Right renal cortex interstitium (tissue), 3 donors: ENCODE results near the gene HIVEP1. TPM values are rescaled to one million over a fixed set of nuclear protein-coding genes. Genes with fewer than 3 reads are reported as not detected.
"Not testable (repeated sequence)": the region's sequence is repeated elsewhere in the genome, so short reads cannot be mapped to it uniquely, and the experiment has no call there.

Source experiments
- DNase-seq, 3 donors: peaks; one replicate each; pipeline ENCODE4 v3.0.0-alpha.2; 2013; ENCODE audit warnings: low read depth in 3 of 3, low spot score in 2 of 3
- polyA plus RNA-seq, 3 donors: library from polyadenylated mRNA; unstranded; fragments of 120-200 nt; gene quantifications; one replicate each; pipeline ENCODE4 v1.2.1, GENCODE V29; 2013; ENCODE audit not compliant: insufficient read length in 3 of 3

Gene HIVEP1
- polyA plus RNA-seq, 3 donors: 21.0 to 23.4 (median 21.9) TPM

DNA sequence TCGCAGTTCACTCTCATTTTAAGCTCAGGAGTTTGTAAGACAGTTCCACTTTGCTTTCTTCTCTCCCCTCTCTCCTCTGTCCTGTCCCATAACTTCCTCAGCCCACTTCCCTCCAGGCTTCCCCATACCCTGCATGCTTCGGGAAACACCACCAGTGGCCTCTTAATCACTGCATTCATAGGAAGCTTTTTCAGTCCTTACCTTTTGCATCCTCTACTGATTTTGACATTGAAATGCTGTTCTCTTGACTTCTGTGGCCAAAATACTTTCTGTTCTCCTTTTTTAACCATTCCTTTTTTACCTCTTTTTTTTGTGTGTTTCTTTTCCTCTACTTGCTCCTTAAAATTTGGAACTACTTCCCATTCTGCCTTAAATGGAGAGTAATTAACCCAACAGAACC is 69.7 kb downstream of the HIVEP1 start:
- no peak for DNase-seq

DNA sequence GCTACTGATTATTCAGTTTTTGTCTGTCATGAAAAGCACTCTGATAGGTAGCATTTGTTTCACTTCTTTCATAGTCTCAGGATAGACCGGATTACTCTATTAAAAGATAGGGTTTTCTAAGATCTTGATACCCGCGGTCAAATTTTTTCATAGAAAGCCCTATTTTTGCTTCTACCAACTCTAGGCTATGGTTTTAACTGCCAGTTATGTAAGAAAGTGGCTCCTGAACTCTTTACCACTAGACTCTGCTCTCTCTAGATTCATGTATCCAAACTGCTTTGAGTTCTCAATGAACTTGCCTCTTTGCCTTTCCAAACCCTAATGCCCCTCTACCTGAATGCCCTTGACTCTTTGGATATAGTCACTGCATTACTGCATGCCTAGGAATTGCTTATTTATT is 70.3 kb downstream of the HIVEP1 start:
- no peak for DNase-seq

DNA sequence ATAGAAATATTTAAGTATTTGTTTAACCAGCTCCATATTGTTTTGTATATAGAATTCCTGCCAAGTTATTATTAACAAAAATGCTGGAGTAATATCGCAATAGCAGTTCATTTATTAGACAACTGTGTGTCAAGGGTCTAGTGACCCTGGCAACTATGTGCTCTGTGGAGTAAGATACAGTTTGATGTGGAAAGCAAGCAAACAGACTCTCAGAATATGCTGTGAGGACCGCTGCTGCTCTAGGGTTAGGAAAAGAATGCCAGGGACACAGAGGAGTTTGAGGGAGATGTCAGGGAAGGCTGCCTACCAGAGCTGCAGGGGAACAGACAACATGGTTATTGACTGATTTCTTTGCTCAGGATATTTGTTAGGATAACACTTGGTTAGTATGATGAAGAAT is 71.2 kb downstream of the HIVEP1 start:
- no peak for DNase-seq

DNA sequence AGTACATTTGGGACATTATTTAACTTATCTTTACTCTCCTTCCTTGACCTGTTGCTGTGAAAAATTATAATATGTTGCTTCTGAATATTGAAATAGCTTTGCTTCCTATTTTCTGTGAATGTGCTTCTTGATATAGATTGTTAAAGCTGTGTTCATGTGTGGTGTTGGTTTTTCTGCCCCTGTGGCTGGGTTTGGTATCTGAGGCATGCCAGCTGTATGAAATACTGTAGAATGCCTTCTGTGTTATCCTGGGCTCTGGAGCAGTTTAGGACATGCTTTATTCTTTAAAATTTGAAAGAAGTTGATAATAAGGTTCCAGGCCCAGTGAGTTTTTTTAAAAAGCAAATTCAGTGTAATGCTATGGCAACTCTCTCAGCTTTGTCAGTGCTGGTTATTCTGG is 71.7 kb downstream of the HIVEP1 start:
- no peak for DNase-seq

DNA sequence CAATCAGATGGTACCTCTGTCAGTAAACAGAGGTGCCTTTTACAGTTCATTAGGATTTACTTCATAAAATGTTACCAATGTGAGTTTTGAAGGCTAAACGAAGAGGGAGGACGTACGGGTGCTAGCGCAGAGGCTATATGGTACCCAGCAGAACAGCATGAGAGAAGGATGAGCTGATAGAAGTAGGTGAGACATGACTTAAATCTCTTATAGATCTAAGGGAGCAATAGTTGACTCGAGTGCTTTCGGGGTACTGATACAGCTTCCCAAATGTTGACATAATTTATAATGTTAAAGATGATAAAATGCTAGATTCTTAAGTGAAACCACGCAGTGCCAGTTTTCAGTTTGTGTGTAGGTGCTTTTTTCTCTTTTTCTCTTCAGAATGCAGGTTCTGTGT is 72.6 kb downstream of the HIVEP1 start:
- DNase-seq: no peak

DNA sequence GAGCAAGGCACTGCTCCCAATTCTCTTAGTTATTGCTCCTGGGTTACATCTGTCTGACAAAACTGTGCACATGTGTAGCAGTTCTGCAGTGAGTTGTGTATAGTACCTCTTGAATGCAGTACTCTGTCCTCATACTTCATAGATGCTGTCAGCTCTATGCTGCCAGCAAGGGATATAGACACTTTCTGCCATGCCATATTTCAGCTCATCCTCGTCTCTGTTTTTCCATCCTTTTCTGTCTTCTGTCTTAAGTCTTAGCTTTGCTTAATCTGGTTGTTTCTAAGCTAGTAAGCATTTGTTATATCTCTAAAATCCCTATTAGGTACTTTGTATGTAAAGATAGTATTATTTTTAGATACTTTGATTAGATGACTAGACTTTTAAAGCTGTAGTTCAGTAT is 76.4 kb downstream of the HIVEP1 start:
- no peak for DNase-seq

DNA sequence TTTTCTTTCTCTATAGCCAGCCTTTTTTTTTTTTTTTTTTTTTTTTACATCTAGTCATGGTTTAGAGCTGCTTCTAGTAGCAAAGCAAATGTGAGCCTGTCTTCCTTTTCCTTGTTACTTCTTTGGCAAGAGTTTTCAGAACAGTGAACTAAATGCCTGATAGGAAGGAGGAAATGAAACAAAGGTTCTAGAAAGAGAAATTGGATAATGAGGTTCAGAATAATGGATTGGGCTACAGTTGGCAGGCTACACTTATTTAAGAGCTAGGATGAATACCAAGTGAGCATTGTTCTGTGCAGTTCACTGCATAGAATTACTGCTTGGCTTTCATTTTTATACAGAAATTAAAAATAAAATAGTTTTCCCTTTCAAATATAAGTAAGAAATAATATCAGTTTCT is 78.6 kb downstream of the HIVEP1 start:
- no peak for DNase-seq

DNA sequence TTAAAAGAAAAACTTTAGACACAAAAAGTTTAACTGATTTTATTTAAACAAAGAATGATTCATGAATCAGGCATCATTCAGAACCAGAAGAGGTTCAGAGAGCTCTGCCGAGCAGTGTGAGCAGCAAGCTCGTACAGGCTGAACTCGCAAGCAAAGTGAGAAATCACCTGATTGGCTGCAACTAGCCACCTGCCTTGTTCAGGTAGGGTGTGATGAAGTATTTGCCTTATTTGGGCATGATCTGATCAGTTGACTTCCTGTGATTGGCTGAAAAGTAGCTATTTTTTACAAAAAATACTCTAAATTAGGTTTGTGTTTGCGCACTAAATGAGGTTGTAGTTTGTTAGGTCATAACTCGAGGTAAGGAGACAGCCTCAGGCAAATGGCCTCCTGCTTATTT is 80.7 kb downstream of the HIVEP1 start:
- DNase-seq: no peak

DNA sequence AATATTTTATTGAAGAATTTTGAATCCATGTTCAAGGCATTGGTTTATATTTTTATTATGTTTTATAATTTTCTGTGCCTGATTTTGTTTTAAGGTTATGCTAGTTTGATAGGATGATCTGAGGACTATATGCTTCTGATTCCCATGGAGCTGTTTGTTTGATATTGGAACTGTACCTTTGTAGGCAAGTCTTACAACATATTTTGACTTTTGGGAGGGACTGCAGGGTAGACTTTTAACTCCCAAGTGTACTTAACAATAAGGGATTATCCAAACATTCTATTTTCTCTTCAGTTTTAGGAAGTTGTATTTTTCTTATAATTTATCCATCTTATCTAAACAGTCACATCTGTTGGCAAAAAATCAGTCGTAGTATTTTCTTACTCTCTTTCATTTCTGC is 82.6 kb downstream of the HIVEP1 start:
- DNase-seq: no peak

DNA sequence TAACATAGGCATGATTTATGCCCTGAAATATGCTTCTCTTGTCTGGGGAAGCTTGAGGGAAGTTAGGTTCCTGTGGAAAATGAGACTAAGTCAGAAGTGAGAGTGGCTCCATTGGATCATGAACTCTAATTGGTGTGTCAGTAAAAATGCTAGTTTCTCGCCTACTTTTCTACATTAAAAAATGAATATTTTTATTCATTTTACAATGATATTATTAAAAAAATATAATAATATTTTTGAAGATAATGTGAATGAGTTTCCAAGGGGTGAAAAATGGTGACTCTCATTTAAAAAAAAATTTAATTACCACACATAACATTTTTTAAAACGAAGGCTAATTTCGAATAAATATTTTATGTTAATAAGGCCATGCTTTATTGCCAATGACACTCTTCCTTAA is 84.2 kb downstream of the HIVEP1 start:
- DNase-seq: no peak

DNA sequence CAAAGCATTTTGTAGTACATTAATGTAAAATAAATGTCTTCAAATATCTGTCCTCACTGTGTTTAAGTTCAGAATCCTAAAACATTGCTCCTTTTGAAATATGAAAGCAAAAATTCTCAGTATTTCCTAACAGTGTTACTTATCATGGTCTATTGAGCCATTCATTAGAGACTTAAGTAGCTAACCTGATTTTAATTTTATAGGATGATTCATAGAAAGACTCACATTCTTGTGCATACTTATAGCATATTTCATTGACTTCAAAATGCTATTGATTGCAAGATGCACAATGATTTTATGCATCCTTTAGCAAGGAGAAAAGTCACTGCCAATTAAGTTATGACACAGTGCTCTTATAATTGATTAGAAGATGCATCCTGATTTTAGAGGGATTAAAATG is 85.7 kb downstream of the HIVEP1 start:
- no peak for DNase-seq

DNA sequence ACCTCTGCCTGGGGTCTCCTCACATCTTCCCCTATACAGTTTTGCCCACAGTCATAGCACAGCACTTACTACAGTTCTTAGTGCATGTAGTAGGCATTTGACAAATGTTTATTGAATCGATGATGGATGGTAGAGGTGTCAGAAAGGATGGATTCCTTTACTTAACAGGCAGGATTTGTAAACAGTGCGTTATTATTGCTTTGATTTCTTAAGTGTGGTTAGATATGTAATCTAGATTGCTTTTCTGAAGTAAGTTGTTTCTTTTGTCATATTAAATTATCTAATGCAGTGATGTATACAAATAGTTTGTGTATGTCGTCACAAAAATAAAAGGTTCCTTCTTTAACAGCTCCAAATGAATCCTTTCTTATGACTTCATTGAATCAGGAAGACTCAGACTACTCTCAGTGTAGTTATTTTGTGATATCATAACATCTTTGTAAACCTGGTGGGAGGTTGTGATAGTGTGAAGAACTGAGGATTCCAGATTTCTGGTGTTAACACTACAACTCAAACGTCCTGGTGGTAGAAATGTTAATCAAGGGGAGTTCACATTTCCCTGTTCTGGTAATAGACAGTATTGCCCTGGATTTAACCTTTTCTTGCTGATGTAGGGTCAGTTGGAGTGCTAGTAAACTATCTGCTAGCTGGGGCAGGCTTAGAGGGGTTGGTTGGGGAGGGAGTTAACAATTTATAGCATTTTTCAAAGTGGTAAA is 87.7 kb downstream of the HIVEP1 start:
- no peak for DNase-seq

DNA sequence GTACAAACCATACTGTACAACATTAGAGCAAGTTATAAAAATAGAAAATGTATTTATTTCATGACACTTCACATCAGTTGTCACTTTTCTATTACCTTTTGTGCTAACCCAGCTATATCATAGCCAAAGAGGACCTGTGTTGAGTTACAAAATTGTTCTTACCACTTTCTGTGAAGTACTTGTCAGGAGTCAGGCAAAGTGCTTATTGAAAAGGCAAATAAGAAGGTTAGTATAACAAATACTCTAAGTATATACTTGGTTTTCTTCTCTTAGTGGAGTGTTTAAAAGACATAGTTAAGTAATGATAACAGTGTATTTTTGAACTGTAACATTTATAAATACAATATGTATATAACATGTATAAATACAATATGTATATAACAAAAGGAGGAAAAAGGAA is 88.9 kb downstream of the HIVEP1 start:
- DNase-seq: no peak

DNA sequence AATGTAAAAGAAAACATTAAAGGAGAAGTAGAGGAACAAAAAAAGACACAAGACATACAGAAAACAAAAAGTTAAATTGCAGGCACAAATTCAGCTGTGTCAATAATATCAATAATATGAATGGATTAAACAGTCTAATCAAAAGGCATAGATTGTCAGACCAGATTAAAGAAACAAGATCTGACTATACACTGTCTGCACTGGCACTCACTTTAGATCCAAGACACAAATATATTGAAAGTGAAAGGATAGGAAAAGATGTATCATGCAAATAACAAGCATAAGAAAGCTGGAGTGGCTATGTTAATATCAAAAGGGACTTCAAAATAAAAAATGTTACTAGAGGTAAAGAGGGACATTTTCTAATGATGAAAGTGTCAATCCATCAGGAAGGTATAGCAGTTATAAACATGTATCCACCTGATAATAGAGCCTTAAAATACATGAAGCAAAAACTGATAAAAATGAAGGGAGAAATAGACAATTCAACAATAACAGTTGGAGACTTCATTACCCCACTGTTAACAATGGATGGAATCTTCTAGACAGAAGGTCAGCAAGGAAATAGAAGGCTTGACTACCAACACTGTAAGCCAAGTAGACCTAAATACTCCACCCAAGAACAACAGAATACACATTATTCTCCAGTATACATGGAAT is 89.7 kb downstream of the HIVEP1 start:
- no peak for DNase-seq

DNA sequence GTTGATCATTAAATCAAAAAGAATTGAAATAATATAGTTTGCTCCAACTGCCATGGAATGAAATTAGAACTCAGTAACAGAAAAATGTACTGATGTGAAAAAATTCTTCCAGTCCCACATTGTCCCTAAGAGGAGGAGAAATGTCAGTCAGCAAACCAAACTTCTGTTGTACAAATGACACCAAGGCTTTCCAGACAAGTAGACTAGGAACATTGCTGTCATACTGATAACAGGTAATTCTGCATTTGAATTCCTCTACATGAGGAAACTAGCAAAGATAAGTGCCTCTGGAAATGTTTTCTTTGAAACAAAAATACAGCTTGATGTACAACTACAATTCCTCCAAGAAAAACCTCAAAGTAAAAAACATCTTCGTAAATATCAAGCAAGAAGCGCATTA is 90.2 kb downstream of the HIVEP1 start:
- DNase-seq: no peak

DNA sequence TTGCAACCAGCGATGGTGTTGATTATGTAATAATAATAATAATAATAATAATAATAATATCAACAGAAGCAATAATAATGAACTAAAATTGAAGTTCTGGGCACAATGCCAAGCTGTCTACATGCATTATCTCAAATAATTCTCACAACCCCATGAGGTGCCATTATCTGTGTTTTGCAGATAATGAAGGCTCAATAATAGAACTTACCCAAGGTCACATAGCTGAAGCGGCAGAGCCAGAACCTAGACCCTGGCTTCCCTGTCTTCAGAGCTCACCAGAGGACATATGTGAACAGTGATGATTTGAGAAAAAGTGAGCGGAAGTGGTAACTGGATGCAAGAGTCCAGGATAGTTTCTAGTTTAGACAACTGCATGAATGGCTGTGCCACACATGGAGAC is 91.0 kb downstream of the HIVEP1 start:
- DNase-seq: no peak

DNA sequence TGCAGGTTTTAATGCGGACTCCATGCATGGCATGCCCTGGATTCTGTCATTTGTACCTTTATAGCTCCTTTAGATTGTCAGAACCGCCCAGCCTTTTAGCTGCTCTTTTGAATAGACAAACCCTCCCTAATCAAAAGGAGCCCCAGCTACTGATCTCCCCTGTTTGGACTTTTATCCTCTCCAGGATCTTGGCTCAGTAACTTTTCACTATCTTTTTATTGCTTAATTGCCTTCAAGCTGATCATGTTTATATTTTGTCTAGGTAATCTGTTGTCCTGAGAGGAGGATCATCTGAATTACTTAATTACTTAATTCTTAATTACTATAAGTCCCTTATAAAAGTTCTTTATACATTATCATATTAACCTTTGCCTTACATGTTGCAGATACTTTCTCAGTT is 93.2 kb downstream of the HIVEP1 start:
- DNase-seq: no peak

DNA sequence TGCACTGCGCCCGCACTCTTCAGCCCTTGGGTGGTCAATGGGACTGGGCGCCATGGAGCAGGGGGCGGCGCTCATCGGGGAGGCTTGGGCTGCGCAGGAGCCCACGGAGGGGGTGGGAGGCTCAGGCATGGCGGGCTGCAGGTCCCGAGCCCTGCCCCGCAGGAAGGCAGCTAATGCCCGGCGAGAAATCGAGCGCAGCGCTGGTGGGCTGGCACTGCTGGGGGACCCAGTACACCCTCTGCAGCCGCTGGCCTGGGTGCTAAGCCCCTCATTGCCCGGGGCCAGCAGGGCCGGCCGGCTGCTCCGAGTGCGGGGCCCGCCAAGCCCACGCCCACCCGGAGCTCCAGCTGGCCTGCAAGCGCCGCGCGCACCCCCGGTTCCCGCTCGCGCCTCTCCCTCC is 96.3 kb downstream of the HIVEP1 start:
- not testable (repeated sequence) for DNase-seq

DNA sequence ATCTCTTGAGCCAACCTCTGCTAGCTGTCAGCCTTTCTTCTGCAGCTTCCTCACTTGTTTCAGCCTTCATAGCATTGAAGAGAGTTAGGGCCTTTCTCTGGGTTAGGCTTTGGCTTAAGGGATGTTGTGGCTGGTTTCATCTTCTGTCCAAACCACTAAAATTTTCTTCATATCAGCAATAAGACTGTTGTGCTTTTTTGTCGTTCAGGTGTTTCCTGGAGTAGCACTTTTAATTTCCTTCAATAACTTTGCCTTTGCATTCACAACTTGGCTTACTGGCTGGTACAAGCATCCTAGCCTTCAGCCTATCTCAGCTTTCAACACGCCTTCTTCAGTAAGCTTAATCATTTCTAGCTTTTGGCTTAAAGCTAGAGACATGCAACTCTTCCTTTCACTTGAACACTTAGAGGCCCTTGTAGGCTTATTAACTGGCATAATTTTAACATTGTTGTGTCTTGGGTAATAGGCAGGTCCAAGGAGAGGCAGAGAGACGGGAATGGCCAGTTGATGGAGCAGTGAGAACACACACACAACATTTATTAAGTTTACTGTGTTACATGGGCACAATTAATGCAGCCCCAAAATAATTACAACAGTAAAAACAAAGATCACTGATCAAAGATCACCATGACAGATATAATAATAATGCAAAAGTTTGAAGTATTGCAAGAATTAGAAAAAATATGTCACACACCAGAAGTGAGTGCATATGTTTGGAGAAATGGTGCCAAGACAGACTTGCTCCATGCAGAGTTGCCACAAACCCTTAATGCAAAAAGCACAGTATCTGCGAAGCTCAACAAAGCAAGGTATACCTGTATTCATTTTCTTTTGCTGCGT is 98.6 kb downstream of the HIVEP1 start:
- no peak for DNase-seq

DNA sequence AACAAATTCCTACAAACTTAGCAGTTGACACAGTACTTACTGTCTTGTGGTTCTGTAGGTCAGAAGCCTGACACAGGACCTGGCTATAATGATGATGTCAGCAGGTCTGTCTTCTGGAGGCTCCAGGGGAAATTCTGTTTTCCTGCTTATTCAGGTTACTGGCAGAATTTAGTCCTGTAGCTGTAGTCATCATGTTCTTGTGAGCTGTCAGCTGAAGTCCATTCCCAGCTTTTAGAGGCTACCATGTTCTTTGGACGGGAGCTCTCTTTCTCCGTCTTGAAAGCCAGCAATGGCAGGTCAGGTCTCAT is 99.2 kb downstream of the HIVEP1 start:
- no peak for DNase-seq

DNA sequence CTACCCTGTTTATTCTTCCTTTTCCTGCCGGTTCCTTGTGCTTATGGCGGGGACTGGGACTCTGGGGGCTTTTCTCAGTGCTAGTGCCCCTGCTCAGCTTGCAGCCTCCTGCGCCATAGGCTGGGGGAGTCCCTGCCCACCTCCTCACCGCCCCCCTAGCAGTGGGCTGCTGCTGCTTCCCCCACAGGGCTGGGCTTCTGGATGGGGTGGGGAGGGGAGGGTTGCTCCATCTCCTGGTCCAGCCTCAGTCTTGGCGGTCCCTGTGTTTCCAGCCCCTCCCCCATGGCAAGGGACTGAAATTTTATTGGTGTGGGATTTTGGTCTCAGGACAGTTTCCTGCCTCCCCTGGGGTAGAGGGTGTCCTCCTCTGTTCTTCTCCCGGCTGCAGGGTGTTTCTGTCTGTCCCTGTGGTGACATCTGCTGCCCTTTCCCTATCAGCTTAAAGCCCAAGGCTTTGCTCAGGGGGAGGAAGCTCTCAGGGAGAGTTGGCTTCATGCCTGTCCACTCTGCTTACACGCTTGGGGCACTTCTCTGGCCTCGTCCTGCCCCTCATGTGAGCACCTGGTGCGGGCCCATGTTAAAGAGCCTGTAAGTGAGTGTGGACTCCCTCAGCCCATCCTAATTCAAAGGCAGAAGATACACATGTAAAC is 100.6 kb downstream of the HIVEP1 start:
- DNase-seq: no peak

DNA sequence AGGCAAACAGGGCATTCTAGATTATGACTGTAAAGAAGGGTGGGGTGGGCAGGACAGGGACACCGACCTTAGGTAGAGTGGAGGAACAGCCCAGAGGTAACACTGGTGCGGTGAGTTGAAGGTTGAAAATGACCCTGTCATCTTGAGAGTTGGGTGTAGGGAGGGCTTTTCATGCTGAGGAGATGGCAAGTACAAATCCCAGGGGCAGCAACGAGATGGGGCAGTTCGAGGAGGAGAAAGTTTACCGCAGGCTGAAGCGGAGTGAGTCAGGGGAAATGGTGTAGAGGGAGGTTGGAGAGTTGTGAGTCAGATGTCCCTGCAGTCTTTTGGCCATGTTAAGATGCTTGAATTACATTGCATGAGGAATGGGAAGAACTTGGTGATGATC is 101.1 kb downstream of the HIVEP1 start:
- DNase-seq: no peak
